Natural killer cell treated with Interleukin-12 subunit alpha and Interleukin-12 subunit beta and Interleukin-15 and Interleukin-18, amount 100 ng/mL, for 72 hours (primary cell): ENCODE data around the gene SYTL3. TPM values are rescaled to one million over a fixed set of nuclear protein-coding genes. Genes with fewer than 3 reads are reported as not detected.
"Not testable (repeated sequence)": the region's sequence is repeated elsewhere in the genome, so short reads cannot be mapped to it uniquely, and the experiment has no call there.

Experiments used
- ATAC-seq, 2 donors: fragments of 150-1000 bp; cut with Tn5 transposase in 1 of 2; sonication (Bioruptor Pico), chemical (Tn5 transposase) in 1 of 2; 2 replicates each; pipeline ENCODE4 v1.10.0; 2021
- DNase-seq: peaks from one replicate; pipeline ENCODE4 v3.0.0; 2022; ENCODE audit warnings: low spot score
- H3K27ac Mint-ChIP-seq, 2 donors: 1 replicate in 1 of 2; 2 replicates in 1 of 2; pipeline ENCODE4 v1.8.0; 2022; ENCODE audit warnings: mixed read lengths in 2 of 2, mild to moderate bottlenecking in 1 of 2, moderate library complexity in 1 of 2
- H3K27me3 Mint-ChIP-seq, 2 donors: 1 replicate in 1 of 2; 2 replicates in 1 of 2; pipeline ENCODE4 v1.8.0; 2022; ENCODE audit warnings: mixed read lengths in 2 of 2
- H3K36me3 Mint-ChIP-seq: one replicate; pipeline ENCODE4 v1.8.0; 2022; ENCODE audit warnings: mixed read lengths
- H3K4me1 Mint-ChIP-seq, 2 donors: 1 replicate in 1 of 2; 2 replicates in 1 of 2; pipeline ENCODE4 v1.8.0; 2022; ENCODE audit warnings: low read depth in 2 of 2, mixed read lengths in 2 of 2, mild to moderate bottlenecking in 1 of 2
- H3K4me3 Mint-ChIP-seq: one replicate; pipeline ENCODE4 v1.8.0; 2022; ENCODE audit warnings: mixed read lengths
- H3K9me3 Mint-ChIP-seq: 2 replicates; pipeline ENCODE4 v1.8.0; 2022; ENCODE audit warnings: mixed read lengths
- total RNA-seq, 2 donors: library from RNA; stranded (reverse); gene quantifications; one replicate each; pipeline ENCODE4 v1.2.3, GENCODE V29; 2022

SYTL3 gene
- total RNA-seq, 2 donors from 2014 or later, result 199 to 246 TPM

DNA sequence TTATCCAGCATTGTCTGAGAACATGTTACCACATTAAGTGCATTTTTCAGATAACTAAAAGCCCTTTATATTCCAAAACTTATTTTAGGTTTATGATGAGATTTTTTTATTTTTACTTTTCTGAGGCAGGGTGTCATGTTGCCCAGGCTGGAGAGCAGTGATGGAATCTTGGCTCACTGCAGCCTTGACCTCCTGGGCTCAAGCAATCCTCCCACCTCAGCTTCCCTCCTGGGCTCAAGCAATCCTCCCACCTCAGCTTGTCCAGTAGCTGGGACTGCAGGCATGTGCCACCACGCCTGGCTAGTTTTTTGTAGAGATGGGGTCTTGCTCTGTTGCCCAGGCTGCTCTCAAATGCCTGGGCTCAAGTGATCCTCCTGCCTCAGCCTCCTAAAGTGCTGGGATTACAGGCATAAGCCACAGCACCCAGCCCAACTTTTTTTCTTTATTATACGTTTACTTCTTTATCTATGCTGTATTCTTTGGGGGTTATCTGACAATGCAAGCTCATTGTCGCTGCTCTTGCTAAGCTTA lies 11.5 kb upstream of the SYTL3 start:
- H3K27me3 Mint-ChIP-seq, result no peaks in the 10 kb centered on the region
- DNase-seq (no peak), ATAC-seq (no peak)
- peak overlapping the region; percentile 93 to 98 for H3K27ac Mint-ChIP-seq
- no peaks in the 10 kb centered on the region for H3K9me3 Mint-ChIP-seq
- H3K4me3 Mint-ChIP-seq, result peak overlapping the region; percentile 53
- peaks cover 62 to 73% of the 10 kb centered on the region in 2 donors for H3K4me1 Mint-ChIP-seq
- peaks cover 55% of the 10 kb centered on the region for H3K36me3 Mint-ChIP-seq

GRCh38 chr6:158639056-158639455 lies 10.8 kb upstream of the SYTL3 start:
- Mint-ChIP-seq H3K36me3 (peaks cover 59% of the 10 kb centered on the region), H3K4me3 (peak overlapping the region; percentile 53), H3K27ac (peak overlapping the region; percentile 93 to 98), H3K4me1 (peaks cover 65 to 73% of the 10 kb centered on the region in 2 donors), H3K27me3 (no peaks in the 10 kb centered on the region), H3K9me3 (no peaks in the 10 kb centered on the region)
- DNase-seq, result no peak
- no peak for ATAC-seq

DNA sequence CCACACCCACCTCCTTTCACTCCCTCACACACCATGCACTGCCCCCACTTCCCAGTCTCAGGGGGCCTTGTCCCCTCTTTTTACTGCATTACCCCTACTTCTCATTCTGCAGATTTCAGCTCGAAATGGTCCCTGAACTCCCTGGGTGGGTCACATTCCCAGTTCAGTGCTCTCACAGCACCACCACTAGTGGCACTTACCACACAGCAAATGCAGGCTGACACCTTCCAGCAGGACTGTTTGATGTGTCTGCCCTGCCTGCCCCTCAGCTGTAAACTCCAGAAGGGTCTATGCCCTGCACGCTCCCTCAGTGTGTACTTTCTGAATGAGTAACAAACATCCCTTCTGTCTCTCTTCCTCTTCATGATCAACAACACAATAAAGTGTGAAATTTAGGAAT lies 9.3 kb upstream of the SYTL3 start:
- Mint-ChIP-seq H3K9me3 (no peaks in the 10 kb centered on the region), H3K36me3 (peaks cover 56% of the 10 kb centered on the region), H3K4me3 (peak overlapping the region; percentile 84), H3K27ac (peak overlapping the region; percentile 93 to 98), H3K4me1 (peaks cover 69 to 70% of the 10 kb centered on the region in 2 donors), H3K27me3 (no peaks in the 10 kb centered on the region)
- DNase-seq (no peak), ATAC-seq (no peak)

DNA sequence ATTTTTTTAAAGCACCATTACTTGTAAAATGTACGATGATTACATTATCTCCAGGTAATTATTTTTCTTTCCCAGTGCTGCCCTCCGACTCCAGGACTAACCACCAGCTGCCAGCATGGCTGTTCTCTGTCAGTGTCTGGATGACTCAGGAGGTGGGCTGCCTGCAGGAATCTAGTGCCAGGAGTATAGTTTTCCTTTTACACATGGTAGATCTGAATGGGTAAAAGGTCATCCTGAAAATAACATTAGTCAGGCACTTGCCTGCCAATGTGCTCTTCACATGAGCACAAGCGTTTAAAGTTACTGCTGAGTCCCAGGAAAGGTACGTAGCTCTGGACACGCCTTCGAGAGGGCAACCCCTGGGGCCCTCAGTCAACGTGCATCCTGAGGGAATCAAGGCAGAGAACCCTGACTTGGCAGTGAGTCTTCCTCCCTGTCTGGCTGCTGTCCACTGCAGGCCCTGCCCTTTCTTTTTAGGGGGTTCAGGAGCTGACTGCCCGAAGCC lies 7.7 kb upstream of the SYTL3 start:
- Mint-ChIP-seq H3K27ac (peak overlapping the region; percentile 93 to 98), H3K4me1 (peaks cover 73 to 74% of the 10 kb centered on the region in 2 donors), H3K9me3 (no peaks in the 10 kb centered on the region), H3K4me3 (peak overlapping the region; percentile 98), H3K27me3 (no peaks in the 10 kb centered on the region), H3K36me3 (peaks cover 46% of the 10 kb centered on the region)
- DNase-seq (no peak), ATAC-seq (no peak)

GRCh38 chr6:158643836-158644230 lies 6.0 kb upstream of the SYTL3 start:
- Mint-ChIP-seq H3K4me3 (peak overlapping the region; percentile 98), H3K4me1 (peaks cover 74 to 77% of the 10 kb centered on the region in 2 donors), H3K9me3 (no peaks in the 10 kb centered on the region), H3K27me3 (no peaks in the 10 kb centered on the region), H3K27ac (peak overlapping the region; percentile 93 to 98), H3K36me3 (peaks cover 36% of the 10 kb centered on the region)
- ATAC-seq, result no peak
- DNase-seq, result no peak

- DNase-seq, result peak; percentile 95
- H3K36me3 Mint-ChIP-seq, result peaks cover 35% of the 10 kb centered on the region
- peak; percentile 74 to 81 for ATAC-seq
- no peaks in the 10 kb centered on the region for H3K27me3 Mint-ChIP-seq
- peak within 1 kb of the TSS; percentile 98 for H3K4me3 Mint-ChIP-seq
- H3K4me1 Mint-ChIP-seq, result peaks cover 77 to 78% of the 10 kb centered on the region in 2 donors
- H3K27ac Mint-ChIP-seq, result peak within 1 kb of the TSS; percentile 93 to 98
- no peaks in the 10 kb centered on the region for H3K9me3 Mint-ChIP-seq
Observed at GRCh38 chr6:158644231-158645063, 5.4 kb upstream of the SYTL3 start, which contains the start of gene DYNLT1. Gene DYNLT1, minus strand, starts transcription at chr6:158644743. Its CDS starts 35 bp downstream, at chr6:158644708.

GRCh38 chr6:158645064-158646022 lies 4.5 kb upstream of the SYTL3 start:
- Mint-ChIP-seq H3K27me3 (no peaks in the 10 kb centered on the region), H3K27ac (peak overlapping the region; percentile 93 to 98), H3K36me3 (peaks cover 29% of the 10 kb centered on the region), H3K9me3 (no peaks in the 10 kb centered on the region), H3K4me1 (peaks cover 73 to 75% of the 10 kb centered on the region in 2 donors), H3K4me3 (peak overlapping the region; percentile 96)
- ATAC-seq (no peak), DNase-seq (no peak)

- H3K4me3 Mint-ChIP-seq, result peak overlapping the region; percentile 96
- DNase-seq, result no peak
- H3K36me3 Mint-ChIP-seq, result peaks cover 25% of the 10 kb centered on the region
- H3K9me3 Mint-ChIP-seq, result no peaks in the 10 kb centered on the region
- no peaks in the 10 kb centered on the region for H3K27me3 Mint-ChIP-seq
- ATAC-seq, result no peak
- H3K27ac Mint-ChIP-seq, result peak overlapping the region; percentile 93 to 98
- H3K4me1 Mint-ChIP-seq, result peaks cover 70 to 72% of the 10 kb centered on the region in 2 donors
Observed at GRCh38 chr6:158646023-158646910, 3.6 kb upstream of the SYTL3 start.

GRCh38 chr6:158647501-158647900 lies 2.4 kb upstream of the SYTL3 start:
- ATAC-seq (no peak), DNase-seq (no peak)
- Mint-ChIP-seq H3K4me1 (peaks cover 61 to 62% of the 10 kb centered on the region in 2 donors), H3K27ac (peak overlapping the region; percentile 93 to 98), H3K27me3 (no peaks in the 10 kb centered on the region), H3K36me3 (peaks cover 16% of the 10 kb centered on the region), H3K9me3 (no peaks in the 10 kb centered on the region), H3K4me3 (peak overlapping the region; percentile 96)

DNA sequence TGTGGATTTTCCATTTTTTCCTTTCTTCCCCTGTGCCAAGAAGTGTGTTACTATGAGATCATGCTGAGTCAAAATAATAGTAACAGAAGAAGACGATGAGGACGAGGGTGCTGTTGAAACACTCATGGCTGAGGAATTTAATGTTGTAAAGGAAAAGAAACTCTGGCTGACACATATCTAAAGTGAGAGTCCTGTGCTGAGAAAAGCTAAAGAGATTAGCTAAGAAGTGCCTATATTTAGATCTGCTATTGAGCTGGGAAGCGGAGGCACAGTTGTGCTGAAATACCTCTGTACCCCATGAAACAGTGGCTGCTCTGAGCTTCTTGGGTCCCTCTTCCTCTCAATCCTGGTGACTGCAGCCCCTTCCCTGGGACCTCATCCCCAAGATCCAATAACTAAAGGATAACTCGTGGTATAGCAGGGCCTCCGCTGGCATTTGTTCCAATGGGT lies 1.1 kb upstream of the SYTL3 start:
- H3K4me1 Mint-ChIP-seq, result peaks cover 66% of the 10 kb centered on the region in 2 donors
- H3K27ac Mint-ChIP-seq, result peak overlapping the region; percentile 93 to 98
- peak; percentile 39 to 62 for ATAC-seq
- peak; percentile 69 for DNase-seq
- H3K9me3 Mint-ChIP-seq, result no peaks in the 10 kb centered on the region
- peak overlapping the region; percentile 85 for H3K4me3 Mint-ChIP-seq
- peaks cover 19% of the 10 kb centered on the region for H3K36me3 Mint-ChIP-seq
- no peaks in the 10 kb centered on the region for H3K27me3 Mint-ChIP-seq

DNA sequence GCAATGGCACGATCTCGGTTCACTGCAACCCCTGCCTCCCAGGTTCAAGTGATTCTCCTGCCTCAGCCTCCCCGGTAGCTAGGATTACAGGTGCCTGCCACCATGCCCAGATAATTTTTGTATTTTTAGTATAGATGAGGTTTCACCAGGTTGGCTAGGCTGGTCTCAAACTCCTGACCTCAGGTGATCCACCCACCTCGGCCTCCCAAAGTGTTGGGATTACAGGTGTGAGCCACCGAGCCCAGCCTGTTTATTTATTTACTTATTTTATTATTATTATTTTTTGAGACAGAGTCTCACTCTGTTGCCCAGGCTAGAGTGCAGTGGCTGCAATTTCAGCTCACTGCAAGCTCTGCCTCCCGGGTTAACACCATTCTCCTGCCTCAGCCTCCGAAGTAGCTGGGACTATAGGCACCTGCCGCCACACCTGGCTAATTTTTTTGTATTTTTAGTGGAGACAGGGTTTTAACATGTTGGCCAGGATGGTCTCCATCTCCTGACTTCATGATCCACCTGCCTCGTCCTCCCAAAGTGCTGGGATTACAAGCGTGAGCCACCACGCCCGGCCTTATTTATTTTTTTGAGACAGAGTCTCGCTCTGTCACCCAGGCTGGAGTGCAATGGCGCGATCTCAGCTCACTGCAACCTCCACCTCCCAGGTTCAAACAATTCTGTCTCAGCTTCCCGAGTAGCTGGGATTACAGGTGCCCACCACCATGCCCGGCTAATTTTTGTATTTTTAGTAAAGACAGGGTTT lies 2.3 kb downstream of the SYTL3 start:
- H3K27me3 Mint-ChIP-seq, ATAC-seq, H3K9me3 Mint-ChIP-seq, DNase-seq: not testable (repeated sequence)
- Mint-ChIP-seq H3K4me1 (peaks cover 71 to 76% of the 10 kb centered on the region in 2 donors), H3K4me3 (peak overlapping the region; percentile 85), H3K27ac (peak overlapping the region; percentile 93 to 98), H3K36me3 (peaks cover 41% of the 10 kb centered on the region)
